SK-N-MC (cell line): ENCODE measurements around the gene PTPN6.

Source experiments
- DNase-seq: peaks from one replicate; pipeline ENCODE4 v3.0.0-alpha.2; 2011; ENCODE audit warnings: low read depth, low spot score
- H3K27ac ChIP-seq: fragments of 200-600 bp; sonication (generic); 2 replicates; pipeline ENCODE4 v1.5.1; 2016; ENCODE audit warnings: mixed run types
- H3K36me3 ChIP-seq: fragments of 200-600 bp; sonication (generic); 2 replicates; pipeline ENCODE4 v1.6.1; 2017; ENCODE audit warnings: antibody characterized with exemption, low read length, mixed read lengths; ENCODE audit not compliant: insufficient read depth
- H3K4me3 ChIP-seq: fragments of 200-600 bp; sonication (generic); 2 replicates; pipeline ENCODE4 v1.5.1; 2016
- H3K9ac ChIP-seq: fragments of 200-600 bp; sonication (generic); 2 replicates; pipeline ENCODE4 v1.8.0; 2017; ENCODE audit warnings: mixed run types, mixed read lengths; ENCODE audit not compliant: insufficient read length
- H3K9me3 ChIP-seq: fragments of 200-600 bp; sonication (generic); 2 replicates; pipeline ENCODE4 v1.6.1; 2017; ENCODE audit warnings: low read depth, mild to moderate bottlenecking, antibody characterized with exemption, low read length, moderate library complexity, mixed read lengths
- EZH2 ChIP-seq: fragments of 200-600 bp; sonication (generic); IDR thresholded peaks from one replicate; pipeline ENCODE4 v1.6.1; 2017; ENCODE audit warnings: antibody characterized with exemption
- FOXP2 ChIP-seq: optimal IDR thresholded peaks from 2 replicates; pipeline ENCODE3; 2011; ENCODE audit warnings: mild to moderate bottlenecking, moderate library complexity; ENCODE audit not compliant: insufficient read depth; ENCODE audit errors: extremely low read length, control extremely low read depth
- POLR2AphosphoS5 ChIP-seq: IDR thresholded peaks from 2 replicates; pipeline ENCODE4 v1.6.1; 2012; ENCODE audit warnings: mild to moderate bottlenecking, low read depth, low read length, borderline replicate concordance

The PTPN6 gene

DNA sequence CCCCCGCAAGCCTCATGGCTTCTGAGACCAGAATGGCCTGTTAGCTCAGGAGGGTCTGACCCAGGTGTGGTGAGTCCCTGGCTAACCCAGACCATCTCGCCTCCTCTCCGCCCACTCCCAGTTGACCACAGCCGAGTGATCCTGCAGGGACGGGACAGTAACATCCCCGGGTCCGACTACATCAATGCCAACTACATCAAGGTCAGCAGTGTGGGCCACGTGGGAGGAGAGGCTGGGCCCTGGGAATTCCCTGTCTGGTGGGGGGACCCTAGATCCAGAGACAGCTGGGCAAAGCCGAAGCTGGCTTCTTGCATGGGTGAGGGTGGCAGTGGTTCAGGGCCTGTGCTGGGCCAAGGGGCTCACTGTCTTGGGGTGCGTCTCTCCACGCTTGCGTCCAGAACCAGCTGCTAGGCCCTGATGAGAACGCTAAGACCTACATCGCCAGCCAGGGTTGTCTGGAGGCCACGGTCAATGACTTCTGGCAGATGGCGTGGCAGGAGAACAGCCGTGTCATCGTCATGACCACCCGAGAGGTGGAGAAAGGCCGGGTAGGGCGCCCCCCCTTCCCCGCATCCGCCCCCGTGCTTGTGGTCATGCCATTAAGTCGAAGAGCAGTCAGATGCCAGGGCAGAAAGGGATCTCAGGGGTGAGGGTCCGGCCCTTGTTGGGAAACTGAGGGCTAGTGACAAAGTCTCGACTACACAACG, 5.0 kb downstream of the PTPN6 start:
- Histone ChIP-seq H3K27ac (no peak overlapping the region), H3K36me3 (no peaks in the 10 kb centered on the region), H3K4me3 (no peak overlapping the region), H3K9ac (no peak overlapping the region), H3K9me3 (no peaks in the 10 kb centered on the region)
- TF ChIP-seq FOXP2, result no peak
- no peak for TF ChIP-seq POLR2AphosphoS5
- no peak for DNase-seq

DNA sequence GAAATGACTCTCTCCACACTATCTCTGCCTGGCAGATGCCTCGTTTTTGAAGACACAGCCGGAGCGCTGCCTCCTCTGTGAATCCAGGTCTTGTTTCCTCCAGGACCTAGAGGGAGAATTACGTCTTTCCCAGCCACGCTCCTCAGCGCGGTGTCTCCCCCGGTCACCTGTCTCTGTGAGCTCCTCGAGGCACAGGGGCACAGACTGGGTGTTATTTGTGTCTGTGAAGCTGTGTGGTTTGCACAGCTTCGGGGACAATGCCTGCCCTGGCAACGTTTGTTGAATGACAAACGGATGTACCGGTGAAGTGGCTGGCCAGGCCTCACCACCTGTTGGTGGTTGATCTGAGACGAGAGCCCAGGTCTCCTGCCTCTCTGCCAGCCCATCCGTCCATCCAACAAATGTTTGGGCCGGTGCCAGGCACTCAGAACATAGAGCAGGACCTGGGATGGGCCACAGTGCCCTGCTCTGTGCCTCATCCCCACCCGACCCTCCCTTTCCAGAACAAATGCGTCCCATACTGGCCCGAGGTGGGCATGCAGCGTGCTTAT, 6.1 kb downstream of the PTPN6 start:
- no peak overlapping the region for H3K9ac ChIP-seq
- H3K36me3 ChIP-seq, result no peaks in the 10 kb centered on the region
- H3K27ac ChIP-seq, result no peak overlapping the region
- no peak for DNase-seq
- TF ChIP-seq POLR2AphosphoS5 (no peak), FOXP2 (no peak), EZH2 (no peak)
- no peaks in the 10 kb centered on the region for H3K9me3 ChIP-seq
- H3K4me3 ChIP-seq, result no peak overlapping the region

DNA sequence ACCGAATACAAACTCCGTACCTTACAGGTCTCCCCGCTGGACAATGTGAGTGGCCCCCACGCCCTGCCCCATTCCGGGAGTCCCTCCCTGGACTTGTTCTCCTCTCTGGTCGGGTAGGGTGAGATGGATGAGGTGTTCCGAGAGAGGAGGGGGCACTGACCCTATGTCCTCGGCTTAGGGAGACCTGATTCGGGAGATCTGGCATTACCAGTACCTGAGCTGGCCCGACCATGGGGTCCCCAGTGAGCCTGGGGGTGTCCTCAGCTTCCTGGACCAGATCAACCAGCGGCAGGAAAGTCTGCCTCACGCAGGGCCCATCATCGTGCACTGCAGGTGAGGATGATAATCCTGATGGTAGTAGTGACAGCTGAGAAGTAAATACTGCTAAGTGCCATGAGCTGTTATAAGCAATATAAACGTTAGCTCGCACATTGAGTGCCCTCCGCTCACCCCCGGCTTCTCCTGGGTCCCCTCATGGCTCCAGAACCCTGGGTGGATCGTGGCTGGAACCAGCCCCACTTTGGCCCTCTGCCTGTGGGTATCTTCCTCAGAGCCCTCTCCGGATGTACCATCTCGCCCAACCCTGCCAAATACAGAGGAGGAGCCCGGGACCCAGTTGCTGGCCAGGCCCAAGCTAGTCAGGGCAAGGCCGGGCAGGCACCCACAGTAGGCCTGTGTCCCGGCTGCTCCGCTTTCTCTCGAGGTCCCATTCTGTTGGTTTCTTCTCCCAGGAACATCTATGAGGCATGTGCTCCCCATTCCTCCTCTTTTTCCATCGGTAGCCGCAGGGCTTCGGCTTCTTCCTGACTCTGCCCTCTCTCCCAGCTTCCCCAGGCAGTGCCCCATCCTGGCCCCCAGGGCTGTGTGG, 6.8 kb downstream of the PTPN6 start:
- Histone ChIP-seq H3K27ac (no peak overlapping the region), H3K9me3 (no peaks in the 10 kb centered on the region), H3K9ac (peak overlapping the region; percentile 49), H3K4me3 (no peak overlapping the region), H3K36me3 (no peaks in the 10 kb centered on the region)
- DNase-seq, result no peak
- TF ChIP-seq POLR2AphosphoS5 (no peak), FOXP2 (no peak), EZH2 (no peak)

DNA sequence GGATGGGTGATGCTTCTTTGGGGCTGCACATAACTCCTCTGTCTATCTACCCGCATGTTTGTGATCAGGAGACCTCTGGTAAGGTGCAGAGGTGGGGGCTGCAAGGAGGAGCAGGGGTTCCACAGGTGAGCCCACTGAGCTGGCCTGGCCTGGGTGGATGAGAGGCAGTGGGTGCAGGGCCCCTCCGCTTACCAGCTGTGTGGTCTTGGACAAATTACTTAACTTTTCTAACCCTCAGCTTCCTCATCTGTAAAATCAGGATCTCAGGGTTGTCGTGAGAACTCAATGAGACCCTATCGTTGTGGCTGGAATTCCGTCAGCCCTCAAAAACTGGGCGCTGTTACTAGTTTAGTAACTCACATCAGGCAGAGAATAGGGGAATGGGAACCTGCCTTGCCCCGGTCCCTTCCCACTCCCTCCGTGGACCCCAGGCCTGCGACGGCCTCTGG, 7.5 kb downstream of the PTPN6 start:
- H3K36me3 ChIP-seq, result no peaks in the 10 kb centered on the region
- H3K4me3 ChIP-seq, result no peak overlapping the region
- no peak for TF ChIP-seq EZH2
- no peak for TF ChIP-seq POLR2AphosphoS5
- TF ChIP-seq FOXP2, result no peak
- H3K9me3 ChIP-seq, result no peaks in the 10 kb centered on the region
- peak overlapping the region; percentile 49 for H3K9ac ChIP-seq
- peak overlapping the region; percentile 60 for H3K27ac ChIP-seq
- DNase-seq, result no peak

DNA sequence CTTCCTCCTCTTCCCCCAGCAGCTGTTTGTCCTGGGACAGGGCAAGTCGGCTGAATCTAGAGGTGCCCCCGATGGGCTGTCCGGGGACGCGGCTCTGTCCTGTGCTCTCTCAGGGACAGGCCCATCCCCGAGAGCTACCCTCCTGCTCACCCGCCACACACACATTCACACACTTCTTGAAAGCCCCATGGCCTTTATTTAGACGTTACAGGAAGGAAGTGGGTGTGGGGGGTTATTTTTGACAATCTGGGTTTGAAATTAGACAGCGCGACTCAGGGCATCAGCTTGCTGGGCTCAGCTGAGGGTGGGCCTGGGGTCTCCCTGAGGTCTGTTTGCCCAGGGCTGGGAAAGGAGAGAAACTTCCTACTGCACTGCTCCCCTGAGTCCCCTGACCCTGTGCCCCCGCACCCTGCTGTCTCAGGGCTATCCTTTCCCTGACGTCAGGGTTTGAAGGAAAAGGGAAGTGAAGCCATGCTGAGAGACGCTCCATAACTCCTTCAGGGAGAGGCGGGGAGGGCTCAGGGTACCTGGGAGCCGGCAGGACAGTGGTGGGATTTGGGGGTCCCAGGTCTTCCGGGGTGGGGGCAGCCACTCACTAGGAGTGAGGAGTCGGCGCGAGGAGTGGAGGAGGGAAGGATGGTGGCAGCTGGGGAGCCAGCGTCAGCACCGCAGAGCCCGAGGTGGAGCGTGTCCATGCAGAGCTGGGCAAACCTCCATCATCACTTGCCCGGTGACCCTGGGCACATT, 8.1 kb downstream of the PTPN6 start:
- Histone ChIP-seq H3K36me3 (no peaks in the 10 kb centered on the region), H3K4me3 (no peak overlapping the region), H3K27ac (peak overlapping the region; percentile 60), H3K9me3 (no peaks in the 10 kb centered on the region), H3K9ac (peak overlapping the region; percentile 49)
- TF ChIP-seq EZH2 (no peak), FOXP2 (no peak), POLR2AphosphoS5 (no peak)
- no peak for DNase-seq

DNA sequence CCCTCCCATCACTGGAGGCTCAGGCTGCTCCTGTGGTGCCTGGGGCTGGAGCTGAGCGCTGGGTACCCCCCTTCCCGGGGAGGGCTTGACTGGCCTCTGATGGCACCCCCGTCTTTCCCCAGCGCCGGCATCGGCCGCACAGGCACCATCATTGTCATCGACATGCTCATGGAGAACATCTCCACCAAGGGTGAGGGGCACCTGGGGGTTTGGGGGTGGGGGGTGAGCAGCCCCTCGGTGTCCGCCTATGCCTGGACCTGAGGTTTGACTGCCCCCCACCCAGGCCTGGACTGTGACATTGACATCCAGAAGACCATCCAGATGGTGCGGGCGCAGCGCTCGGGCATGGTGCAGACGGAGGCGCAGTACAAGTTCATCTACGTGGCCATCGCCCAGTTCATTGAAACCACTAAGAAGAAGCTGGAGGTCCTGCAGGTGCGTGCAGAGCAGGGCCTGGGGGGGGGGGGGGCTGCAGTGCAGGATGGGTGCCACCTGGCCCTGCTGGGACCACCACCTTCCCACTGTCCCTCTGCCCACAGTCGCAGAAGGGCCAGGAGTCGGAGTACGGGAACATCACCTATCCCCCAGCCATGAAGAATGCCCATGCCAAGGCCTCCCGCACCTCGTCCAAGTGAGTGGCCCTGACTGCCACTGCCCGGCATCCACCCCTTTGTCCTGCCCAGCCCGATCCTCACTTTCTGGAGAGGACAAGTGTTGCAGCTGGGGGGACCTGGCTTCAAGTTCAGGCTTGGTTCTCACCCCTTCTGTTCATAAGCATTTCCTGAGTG, 8.8 kb downstream of the PTPN6 start:
- Histone ChIP-seq H3K9ac (no peak overlapping the region), H3K4me3 (no peak overlapping the region), H3K36me3 (no peaks in the 10 kb centered on the region), H3K27ac (no peak overlapping the region), H3K9me3 (no peaks in the 10 kb centered on the region)
- no peak for TF ChIP-seq EZH2
- no peak for TF ChIP-seq POLR2AphosphoS5
- TF ChIP-seq FOXP2, result no peak
- no peak for DNase-seq

DNA sequence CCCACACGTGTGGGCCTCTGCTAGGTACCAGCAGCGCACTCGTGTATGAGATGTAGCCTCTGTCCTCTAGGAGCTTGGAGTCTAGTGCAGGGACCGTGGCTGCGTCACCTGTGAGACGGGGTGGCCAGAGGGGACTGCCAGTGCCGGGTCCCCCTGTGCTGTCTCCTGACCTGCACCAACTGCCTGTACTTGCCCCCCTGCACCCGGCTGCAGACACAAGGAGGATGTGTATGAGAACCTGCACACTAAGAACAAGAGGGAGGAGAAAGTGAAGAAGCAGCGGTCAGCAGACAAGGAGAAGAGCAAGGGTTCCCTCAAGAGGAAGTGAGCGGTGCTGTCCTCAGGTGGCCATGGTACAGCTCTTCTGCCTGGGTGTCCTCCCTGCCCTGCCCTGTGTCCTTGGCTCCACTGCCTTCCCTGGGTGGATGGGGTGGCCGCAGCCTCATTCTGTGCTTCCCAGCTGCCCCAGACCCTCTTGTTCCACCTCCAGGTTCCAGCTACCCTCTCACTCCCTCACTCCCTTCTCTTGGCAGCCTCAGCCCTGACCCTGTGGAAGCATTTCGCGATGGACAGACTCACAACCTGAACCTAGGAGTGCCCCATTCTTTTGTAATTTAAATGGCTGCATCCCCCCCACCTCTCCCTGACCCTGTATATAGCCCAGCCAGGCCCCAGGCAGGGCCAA, 9.6 kb downstream of the PTPN6 start:
- no peak for DNase-seq
- Histone ChIP-seq H3K9ac (peak overlapping the region; percentile 73), H3K27ac (peak overlapping the region; percentile 94), H3K9me3 (no peaks in the 10 kb centered on the region), H3K36me3 (peaks cover 6% of the 10 kb centered on the region), H3K4me3 (no peak overlapping the region)
- TF ChIP-seq EZH2, result no peak
- TF ChIP-seq POLR2AphosphoS5, result no peak
- TF ChIP-seq FOXP2, result no peak
